22Rv1 (cell line): ENCODE measurements around the gene C3orf49.

Experiments used
- H3K27ac ChIP-seq: fragments of 450-650 bp; 2 replicates; pipeline ENCODE4 v1.5.1; 2017
- ZFX ChIP-seq: fragments of 450-650 bp; IDR thresholded peaks from 2 replicates; pipeline ENCODE4 v1.6.1; 2017; ENCODE audit warnings: antibody characterized with exemption, borderline replicate concordance
- TF ChIP-seq, protein P1 (sequence below): fragments of 450-650 bp; IDR thresholded peaks from 2 replicates; pipeline ENCODE4 v1.5.1; 2017; ENCODE audit warnings: mild to moderate bottlenecking

C3orf49 gene

GRCh38 chr3:63800097-63800496 lies 19.0 kb upstream of the C3orf49 start:
- TF ChIP-seq ZFX, result no peak
- H3K27ac ChIP-seq, result no peak overlapping the region

GRCh38 chr3:63803911-63804310 lies 15.2 kb upstream of the C3orf49 start:
- TF ChIP-seq ZFX, result no peak
- no peak overlapping the region for H3K27ac ChIP-seq

DNA sequence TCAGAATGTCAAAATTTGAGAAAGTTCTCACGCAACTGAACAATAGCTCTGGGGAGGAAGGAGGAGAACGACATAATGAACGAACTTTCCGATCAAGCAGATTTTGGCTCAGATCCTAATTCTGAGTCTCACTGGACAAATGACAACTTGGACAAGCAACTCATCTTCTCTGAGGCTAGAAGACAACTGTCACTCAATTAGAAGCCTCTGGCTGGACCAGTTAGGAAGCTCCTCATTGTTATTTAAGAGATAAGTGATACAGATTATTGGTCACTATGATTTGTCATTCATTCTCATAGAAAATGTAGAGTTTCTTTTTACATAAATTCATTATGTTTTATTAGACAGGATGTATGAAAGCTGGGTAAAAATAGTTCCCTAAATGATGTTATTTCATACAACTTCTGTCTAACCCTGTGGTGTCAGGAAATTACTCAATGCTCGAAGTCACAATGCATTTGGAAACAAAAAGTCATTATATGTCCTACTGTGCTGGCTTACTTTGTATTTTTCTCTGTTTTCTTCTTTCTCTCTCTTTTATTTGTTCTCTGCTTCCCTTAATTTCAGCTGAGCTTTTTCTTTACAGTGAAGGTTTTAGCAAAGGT lies 11.0 kb upstream of the C3orf49 start:
- TF ChIP-seq, protein P1, sequence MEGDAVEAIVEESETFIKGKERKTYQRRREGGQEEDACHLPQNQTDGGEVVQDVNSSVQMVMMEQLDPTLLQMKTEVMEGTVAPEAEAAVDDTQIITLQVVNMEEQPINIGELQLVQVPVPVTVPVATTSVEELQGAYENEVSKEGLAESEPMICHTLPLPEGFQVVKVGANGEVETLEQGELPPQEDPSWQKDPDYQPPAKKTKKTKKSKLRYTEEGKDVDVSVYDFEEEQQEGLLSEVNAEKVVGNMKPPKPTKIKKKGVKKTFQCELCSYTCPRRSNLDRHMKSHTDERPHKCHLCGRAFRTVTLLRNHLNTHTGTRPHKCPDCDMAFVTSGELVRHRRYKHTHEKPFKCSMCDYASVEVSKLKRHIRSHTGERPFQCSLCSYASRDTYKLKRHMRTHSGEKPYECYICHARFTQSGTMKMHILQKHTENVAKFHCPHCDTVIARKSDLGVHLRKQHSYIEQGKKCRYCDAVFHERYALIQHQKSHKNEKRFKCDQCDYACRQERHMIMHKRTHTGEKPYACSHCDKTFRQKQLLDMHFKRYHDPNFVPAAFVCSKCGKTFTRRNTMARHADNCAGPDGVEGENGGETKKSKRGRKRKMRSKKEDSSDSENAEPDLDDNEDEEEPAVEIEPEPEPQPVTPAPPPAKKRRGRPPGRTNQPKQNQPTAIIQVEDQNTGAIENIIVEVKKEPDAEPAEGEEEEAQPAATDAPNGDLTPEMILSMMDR, result no peak
- TF ChIP-seq ZFX, result no peak
- H3K27ac ChIP-seq, result no peak overlapping the region

DNA sequence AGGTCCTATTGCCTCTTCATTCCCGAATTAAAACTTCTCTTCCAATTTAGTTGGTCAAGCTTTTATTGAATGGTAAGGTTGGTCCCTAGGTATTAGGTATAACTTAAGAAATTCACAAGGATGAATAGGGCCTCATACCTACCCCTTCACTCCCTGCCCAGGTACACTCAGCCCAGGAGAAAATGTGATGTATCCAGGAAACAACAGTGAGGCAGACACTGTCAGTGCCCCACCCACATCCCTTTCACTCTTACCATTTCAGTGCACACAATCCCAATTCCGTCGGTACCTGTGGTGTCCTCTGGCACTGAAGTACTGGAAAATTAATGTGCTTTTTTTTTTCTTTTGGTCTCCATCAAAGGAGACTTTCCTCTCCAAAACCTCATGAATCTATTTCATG lies 10.5 kb upstream of the C3orf49 start:
- H3K27ac ChIP-seq, result no peak overlapping the region
- no peak for TF ChIP-seq ZFX
- TF ChIP-seq, protein P1, result no peak

GRCh38 chr3:63809607-63810006 lies 9.5 kb upstream of the C3orf49 start:
- no peak for TF ChIP-seq ZFX
- TF ChIP-seq, protein P1, result no peak
- no peak overlapping the region for H3K27ac ChIP-seq

- H3K27ac ChIP-seq, result no peak overlapping the region
- TF ChIP-seq, protein P1, result no peak
- no peak for TF ChIP-seq ZFX
These were observed 4.9 kb upstream of the C3orf49 start for GRCh38 chr3:63814237-63814636.

DNA sequence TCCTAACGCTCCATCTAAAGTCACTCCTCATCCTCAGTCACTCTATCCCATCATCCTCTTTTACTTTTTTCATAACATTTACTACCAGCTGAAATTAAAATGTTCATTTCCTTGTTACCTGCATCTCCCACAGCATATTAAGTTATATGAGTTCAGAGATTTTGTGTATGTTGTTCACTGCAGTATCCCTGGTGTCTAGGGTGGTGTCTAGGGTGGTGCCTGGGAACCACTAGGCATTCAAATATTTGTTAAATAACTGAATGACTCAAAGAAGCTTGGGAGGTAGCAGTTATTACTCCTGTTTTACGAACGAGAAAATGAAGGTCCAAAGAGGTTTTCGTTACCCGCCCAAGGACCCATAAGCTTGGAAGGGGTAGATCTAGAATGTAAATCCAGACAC lies 1.9 kb upstream of the C3orf49 start:
- H3K27ac ChIP-seq, result no peak overlapping the region
- TF ChIP-seq, protein P1, result no peak
- TF ChIP-seq ZFX, result no peak

- no peak overlapping the region for H3K27ac ChIP-seq
- TF ChIP-seq, protein P1, result peak; percentile 83
- no peak for TF ChIP-seq ZFX
These were observed 583 bp upstream of the C3orf49 start for GRCh38 chr3:63818282-63819150.
